HG03175 (cell line): ENCODE data around the gene TCP1.
"Not testable (repeated sequence)": the region's sequence is repeated elsewhere in the genome, so short reads cannot be mapped to it uniquely, and the experiment has no call there.

ENCODE experiments used
- ATAC-seq: cut with Tn5 transposase; IDR thresholded peaks from one replicate; pipeline ENCODE4 v1.9.1; 2021; ENCODE audit warnings: mild to moderate bottlenecking, moderate library complexity; ENCODE audit not compliant: unreplicated experiment

TCP1 gene

GRCh38 chr6:159789377-159790148 lies at the start of gene TCP1:
Gene TCP1, minus strand, starts transcription at chr6:159789602. Its CDS starts 134 bp downstream, at chr6:159789468.
- peak; percentile 64 for ATAC-seq

GRCh38 chr6:159838020-159838744 lies 48.8 kb upstream of the TCP1 start:
- ATAC-seq: no peak

- ATAC-seq: no peak
Observed at GRCh38 chr6:159837511-159837910, 48.1 kb upstream of the TCP1 start.

DNA sequence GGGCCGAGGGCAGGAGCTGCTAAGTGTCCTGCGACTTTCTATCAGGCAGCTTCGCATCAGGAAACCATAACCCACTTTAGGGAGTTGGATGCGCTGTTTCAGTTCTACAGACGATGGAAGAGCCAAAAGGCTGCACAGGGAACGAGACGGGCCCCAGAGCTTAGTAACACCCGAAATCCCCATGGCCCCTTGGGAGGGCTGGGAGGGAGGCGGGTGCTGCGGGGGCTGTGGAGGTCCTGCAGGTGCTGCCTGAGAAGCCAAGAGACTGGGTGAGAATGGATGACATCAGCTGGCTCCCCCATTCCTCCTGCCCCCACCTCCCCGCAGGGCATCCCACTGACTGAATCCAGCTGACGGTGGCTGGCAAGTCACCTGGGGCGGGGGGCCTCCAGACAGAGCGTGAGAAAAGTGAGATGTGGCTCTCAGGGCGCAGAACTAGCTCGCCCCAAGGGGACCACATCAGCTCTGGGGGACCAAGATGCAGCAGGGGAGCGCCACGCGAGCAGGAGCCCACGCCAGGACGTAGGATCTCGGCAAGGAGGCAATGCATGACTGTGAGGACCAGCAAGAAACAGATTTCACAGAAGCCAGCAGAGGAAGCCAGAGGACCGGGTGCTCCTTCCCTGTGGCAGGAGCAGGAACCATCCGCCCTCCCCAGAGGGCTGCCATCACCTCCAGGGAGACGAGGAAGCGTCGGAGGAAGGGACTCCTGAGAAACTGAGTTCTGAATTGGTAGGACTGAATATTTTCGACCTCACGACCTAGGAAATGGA lies 47.5 kb upstream of the TCP1 start:
- ATAC-seq: no peak

GRCh38 chr6:159833997-159834603 lies 44.7 kb upstream of the TCP1 start:
- no peak for ATAC-seq

DNA sequence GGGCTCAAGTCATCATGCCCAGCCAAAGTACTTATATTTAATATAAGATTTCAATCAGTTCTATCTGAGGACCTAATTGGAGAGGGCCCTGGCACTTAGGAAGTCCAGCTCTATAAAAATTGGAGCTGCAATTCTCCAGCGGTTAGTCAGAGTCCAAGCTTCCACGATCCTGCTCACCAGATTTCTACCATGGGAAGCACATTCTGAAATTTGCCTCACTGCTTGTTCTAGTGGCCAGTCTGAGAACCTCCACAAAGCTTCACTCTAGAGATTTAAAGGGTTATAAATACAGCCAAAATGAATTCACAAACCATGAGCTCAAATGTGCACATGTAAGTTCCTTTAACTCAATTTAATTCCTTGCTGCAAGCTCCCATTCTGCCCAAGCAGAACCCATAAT lies 44.2 kb upstream of the TCP1 start:
- no peak for ATAC-seq

DNA sequence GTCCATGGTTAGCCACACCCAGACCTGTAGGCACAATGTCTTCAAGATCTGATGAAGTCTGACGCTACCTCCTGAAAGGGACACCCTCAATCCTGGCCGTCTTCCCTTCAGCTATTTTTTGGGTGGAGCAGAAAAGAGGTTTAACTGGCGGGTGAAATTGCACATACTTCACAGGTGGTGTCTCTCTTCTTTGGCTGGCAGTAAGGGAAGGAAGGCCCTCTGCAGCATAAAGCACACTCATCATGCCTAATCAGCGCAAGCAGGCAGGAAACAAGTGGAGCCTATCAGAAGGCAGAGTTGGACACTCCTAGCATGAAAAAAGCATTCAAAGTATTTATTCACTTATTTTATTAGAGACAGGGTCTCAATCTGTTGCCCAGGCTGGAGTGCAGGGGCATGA lies 43.5 kb upstream of the TCP1 start:
- no peak for ATAC-seq

DNA sequence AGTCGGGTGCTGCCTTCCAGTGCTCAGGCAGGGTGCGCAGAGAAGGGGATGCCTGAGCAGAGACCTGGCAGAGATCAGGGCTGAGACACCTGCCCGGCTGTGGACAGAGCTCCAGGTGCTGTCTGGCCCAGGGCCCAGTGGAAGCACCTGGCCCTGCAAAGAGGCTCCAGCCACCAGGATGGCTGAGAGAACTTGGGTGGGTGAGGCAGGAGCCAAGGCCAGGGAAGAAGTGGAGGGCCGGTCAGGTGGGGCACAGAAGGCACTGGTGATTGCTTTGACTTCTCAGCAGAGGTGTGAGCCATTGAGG lies 41.9 kb upstream of the TCP1 start:
- ATAC-seq: no peak

GRCh38 chr6:159830501-159831372 lies 41.3 kb upstream of the TCP1 start:
- ATAC-seq: no peak

DNA sequence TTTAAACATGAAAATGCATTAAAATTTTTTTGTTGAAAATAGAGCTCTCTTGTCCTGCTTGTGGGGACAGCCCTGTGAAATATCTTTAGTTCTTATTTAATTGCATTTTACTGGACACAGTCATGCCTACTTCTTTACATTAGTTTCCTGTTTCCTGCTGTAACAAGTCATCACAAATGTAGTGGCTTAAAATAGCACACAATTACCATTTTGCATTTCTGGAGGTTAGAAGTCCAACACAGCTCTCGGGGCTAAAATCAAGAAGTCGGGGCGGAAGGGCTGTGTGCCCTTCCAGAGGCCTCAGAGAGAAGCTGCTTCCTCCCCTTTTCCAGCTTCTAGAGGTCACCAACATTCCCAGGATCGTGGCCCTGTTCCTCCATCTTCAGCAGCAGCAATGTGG lies 40.1 kb upstream of the TCP1 start:
- peak; percentile 66 for ATAC-seq

DNA sequence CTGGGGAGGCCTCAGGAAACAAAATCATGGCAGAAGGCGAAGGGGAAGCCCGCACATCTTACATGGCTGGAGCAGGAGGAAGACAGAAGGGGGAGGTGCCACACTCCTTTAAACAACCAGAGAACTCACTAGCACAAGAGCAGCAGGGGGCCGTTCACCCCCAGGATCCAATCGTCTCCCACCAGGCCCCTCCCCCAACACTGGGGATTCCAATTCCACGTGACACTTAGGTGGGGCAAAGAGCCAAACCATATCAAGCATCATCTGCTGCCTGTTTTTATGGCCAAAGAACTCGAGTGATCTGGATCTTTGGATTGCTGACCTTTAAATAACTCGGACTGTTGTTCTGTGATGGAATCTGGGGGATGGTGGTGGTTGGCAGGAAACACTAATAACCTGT lies 38.7 kb upstream of the TCP1 start:
- no peak for ATAC-seq

GRCh38 chr6:159826968-159827647 lies 37.7 kb upstream of the TCP1 start:
- no peak for ATAC-seq

DNA sequence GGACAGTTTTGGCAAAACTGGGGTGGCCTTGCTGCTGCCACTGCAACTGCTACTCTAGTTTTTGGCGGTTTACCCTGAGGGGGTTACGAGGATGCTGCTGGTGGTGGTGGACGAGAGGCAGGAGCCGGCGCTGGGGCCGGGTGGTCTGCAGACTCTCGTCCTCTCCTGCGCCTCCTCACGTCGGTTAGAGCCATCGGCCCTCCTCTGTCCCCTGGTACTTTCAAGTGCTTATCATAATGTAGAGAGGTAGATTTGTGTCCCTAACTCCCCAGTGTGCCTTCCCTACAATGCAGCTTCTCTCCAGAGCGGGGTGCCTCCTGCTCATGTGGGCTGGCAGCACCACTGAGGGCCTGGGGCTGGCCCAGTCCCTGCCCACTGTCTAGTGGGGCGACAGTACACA lies 36.6 kb upstream of the TCP1 start:
- no peak for ATAC-seq

GRCh38 chr6:159824690-159825089 lies 35.3 kb upstream of the TCP1 start:
- not testable (repeated sequence) for ATAC-seq

DNA sequence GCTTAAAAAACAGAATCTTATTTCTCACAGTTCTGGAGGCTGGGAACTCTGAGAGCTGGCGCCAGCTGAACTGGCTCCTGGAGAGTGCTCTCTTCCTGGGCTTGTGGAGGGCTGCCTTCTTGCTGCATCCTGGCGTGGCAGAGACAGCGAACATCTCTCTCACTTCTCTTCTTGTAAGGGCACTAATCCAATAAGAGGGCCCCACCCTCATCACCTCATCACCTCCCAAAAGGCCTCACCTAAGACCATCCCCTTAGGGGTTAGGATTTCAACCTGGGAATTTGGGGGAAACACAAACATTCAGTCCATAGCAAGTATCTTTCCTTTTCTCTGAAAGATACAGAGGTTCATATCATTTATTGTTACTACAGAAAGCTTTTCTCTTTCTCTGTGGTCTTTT lies 34.6 kb upstream of the TCP1 start:
- ATAC-seq: no peak

GRCh38 chr6:159821726-159822125 lies 32.3 kb upstream of the TCP1 start:
- ATAC-seq: no peak

- no peak for ATAC-seq
Observed at GRCh38 chr6:159821122-159821521, 31.7 kb upstream of the TCP1 start.

DNA sequence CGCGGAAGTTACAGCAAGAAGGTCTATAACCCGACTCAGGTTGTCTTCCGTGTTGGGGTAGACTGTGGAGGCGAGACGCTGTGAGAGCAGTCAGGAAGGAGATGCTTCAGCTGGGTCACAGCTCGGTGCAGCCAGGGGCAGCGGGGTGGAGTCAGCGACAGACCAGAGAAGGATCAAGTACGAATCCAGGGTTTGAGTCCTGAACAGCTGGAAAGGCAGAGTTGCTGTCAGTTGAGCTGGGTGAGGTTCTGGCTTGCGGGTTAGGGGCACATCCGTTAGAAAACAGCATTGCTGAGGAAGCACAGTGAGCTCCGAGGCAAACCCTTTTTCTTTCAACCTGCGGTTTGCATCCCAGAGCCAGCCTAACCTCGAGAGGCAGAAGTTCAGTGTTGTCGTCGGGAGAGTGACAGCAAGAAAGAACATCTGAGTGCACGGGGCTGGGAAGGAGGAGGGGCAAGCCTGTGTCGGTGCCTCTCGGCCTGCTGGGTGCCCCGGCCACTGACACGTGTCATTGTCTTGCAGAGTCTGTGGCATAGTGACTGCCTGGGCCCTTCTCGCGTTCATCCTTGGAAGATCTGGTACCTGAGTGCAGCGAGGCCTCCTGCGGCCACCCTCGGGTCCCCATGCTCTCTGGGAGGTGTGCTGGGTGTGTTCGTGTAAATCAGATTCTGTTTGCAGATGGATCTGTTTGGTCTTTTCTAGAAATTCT lies 30.7 kb upstream of the TCP1 start:
- peak; percentile 71 for ATAC-seq

GRCh38 chr6:159819098-159819497 lies 29.7 kb upstream of the TCP1 start:
- ATAC-seq: no peak
